AG04449 (cell line): Measurements from ENCODE around the gene AFAP1.
A peak's percentile ranks its signal among the peaks of the same experiment; 100 is the strongest.

Experiments
- CTCF ChIA-PET: fragments of 350-600 bp; formaldehyde crosslinking; extraction: SDS; loops from one replicate; lab custom pipeline; 2021; ENCODE audit warnings: antibody characterized with exemption; lab: Yijun Ruan, JAX
- POLR2A ChIA-PET: fragments of 400-600, 350-600 bp; formaldehyde crosslinking; extraction: SDS; loops from one replicate; lab custom pipeline; 2020; ENCODE audit warnings: antibody characterized with exemption, inconsistent platforms; lab: Yijun Ruan, JAX
- DNase-seq: peaks from one replicate; pipeline ENCODE4 v3.0.0-alpha.2; 2010; ENCODE audit warnings: low read depth, low spot score
- H3K4me3 ChIP-seq: 2 replicates; pipeline ENCODE4 v1.5.1; 2011; ENCODE audit warnings: low read depth, mild to moderate bottlenecking, control low read depth, low read length
- TF ChIP-seq, protein P1 (sequence below): IDR thresholded peaks from one replicate; pipeline ENCODE4 v1.5.1; 2011; ENCODE audit warnings: mild to moderate bottlenecking, moderate library complexity, low read length, control low read depth, inconsistent platforms; ENCODE audit not compliant: insufficient read depth; ENCODE audit errors: missing control alignments

The AFAP1 gene

DNA sequence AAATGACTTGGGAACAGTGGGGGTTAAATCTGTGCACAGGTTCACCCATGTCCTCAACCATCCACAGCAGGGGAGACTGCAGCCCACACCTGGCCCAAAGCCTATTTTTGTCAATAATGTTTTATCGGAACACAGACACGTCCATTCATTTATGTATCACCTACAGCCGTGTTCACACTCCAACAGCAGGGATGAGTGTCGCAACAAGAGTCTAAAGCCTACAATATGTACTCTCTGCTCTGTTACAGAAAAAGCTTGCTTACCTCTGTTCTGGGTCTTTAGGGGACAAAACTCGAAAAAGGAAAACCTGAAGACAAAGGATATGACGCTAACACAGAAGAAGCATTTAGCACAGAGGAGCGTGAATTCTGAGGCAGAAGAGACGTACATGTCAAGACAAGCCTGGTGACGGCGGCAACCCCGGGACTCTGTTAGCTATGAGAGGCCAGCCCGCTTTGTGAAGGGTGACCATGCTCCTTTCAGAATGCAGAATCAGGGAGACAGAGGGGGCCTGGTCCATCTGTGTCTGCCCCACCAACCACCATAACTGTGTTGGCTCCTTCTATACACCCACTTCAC is 45.5 kb downstream of the AFAP1 start:
- CTCF ChIA-PET: interaction anchor here (1.7 kb wide), 1 partner anchor 18 kb away, joined by 6 read pairs; no protein-coding TSS in a partner anchor
- TF ChIP-seq, protein P1, sequence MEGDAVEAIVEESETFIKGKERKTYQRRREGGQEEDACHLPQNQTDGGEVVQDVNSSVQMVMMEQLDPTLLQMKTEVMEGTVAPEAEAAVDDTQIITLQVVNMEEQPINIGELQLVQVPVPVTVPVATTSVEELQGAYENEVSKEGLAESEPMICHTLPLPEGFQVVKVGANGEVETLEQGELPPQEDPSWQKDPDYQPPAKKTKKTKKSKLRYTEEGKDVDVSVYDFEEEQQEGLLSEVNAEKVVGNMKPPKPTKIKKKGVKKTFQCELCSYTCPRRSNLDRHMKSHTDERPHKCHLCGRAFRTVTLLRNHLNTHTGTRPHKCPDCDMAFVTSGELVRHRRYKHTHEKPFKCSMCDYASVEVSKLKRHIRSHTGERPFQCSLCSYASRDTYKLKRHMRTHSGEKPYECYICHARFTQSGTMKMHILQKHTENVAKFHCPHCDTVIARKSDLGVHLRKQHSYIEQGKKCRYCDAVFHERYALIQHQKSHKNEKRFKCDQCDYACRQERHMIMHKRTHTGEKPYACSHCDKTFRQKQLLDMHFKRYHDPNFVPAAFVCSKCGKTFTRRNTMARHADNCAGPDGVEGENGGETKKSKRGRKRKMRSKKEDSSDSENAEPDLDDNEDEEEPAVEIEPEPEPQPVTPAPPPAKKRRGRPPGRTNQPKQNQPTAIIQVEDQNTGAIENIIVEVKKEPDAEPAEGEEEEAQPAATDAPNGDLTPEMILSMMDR: no peak
- POLR2A ChIA-PET: interaction anchor here (1.5 kb wide), 1 partner anchor 46 kb away, joined by 3 read pairs; the partner anchor contains the start of gene AFAP1
- DNase-seq: no peak
- no peak overlapping the region for H3K4me3 ChIP-seq

DNA sequence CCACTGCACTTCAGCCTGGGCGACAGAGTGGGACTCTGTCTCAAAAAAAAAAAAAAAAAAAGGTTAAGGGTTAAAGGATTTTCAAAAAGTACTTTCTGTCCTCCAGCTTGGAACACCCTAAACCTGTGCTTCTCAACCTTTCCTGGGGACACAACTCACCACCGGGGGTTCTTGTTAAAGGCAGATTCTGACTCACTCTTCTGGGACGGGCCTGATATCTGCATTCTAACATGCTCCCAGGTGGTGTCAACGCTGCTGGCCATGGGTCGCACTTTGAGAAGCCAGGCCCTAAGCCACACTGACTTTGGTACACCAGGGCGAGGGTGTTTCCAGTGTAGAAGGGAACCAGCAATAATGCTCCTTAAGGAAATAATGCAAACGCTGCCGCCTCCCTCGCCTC is 46.1 kb downstream of the AFAP1 start:
- POLR2A ChIA-PET: no interaction called here
- TF ChIP-seq, protein P1: no peak
- CTCF ChIA-PET: no interaction called here
- no peak for DNase-seq
- no peak overlapping the region for H3K4me3 ChIP-seq

DNA sequence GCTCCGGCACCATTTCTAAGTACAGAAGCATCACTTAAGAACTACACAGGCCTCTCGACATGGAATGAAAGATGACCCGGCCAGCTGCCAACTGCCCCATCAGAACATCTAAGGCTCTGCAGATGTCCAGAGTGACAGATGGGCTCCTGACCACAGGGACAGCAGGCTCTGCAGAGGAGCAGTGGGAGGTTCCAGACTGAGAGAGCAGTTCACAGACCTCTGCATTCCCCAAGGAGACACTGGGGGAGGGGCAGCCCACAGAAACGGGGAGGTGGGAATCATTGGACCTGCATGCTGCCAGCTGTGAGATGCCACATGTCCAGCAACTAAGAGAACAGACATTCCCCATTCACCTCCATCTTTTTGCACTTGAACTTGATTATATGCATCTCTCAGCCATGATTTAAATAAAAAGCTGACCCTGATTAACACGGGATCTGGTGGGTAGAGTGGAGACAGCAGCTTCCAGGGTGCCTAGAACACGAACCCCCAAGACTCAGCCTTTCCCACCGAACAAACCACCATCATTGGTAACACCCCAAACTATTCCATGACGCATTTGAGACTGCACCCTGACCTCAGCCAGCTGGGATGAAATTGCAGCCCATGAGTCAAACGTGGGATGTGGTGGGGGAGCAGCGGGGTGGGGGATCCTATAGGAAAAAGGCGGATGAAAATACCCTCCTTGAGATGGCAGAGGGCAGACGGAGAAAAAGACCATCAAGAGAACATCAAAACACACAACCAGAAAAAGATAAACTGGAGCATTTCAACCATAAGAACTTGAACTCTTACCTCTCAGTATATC is 47.2 kb downstream of the AFAP1 start:
- TF ChIP-seq, protein P1: no peak
- peak overlapping the region; percentile 4; the same call in 1 of the 2 replicates for H3K4me3 ChIP-seq
- peak; percentile 80 for DNase-seq
- POLR2A ChIA-PET: interaction anchor here (1.2 to 1.5 kb wide), 2 partner anchors 12 to 47 kb away, joined by 3 read pairs; partner anchors contain the start of gene AFAP1
- CTCF ChIA-PET: interaction anchor here (0.9 to 2.0 kb wide), 3 partner anchors 12 to 88 kb away, joined by 3 to 5 read pairs (median 3); no protein-coding TSS in a partner anchor

DNA sequence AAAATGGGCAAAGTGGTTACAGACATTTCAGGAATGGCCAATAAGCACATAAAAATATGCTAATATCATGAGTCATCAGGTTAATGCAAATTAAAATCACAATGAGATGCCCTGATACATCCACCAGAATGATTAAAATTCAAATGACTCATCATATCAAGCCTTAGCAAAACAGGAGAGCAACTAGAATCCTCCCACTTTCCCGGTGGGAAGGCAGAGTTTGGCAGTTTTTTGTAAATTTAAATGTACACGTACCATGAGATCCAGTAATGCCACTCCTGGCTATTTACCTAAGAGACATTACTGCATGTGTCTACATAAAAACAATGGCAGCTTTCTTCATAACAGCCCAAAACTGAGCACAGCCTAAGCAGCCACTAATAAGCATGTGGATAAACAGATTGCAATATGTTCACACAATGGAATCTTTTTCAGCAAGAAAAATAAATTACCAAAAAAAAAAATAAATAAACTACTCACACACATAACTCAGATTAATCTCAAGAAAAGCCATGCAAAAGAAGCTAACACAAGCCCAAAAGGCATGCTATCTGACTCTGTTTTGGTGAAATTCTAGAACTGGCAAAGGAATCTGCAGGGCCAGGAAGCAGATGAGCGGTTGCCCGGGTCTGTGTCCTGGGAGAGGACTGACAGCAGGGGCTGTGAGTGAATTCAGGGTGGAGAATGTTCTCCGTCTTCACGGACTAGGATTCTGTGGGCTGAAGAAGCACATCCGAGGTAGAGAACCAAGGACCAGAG is 48.8 kb downstream of the AFAP1 start:
- ChIA-PET CTCF (interaction anchor here (1.0 to 2.0 kb wide), 3 partner anchors 17 to 86 kb away, joined by 3 to 5 read pairs (median 3); no protein-coding TSS in a partner anchor), POLR2A (interaction anchor here (1.5 kb wide), 1 partner anchor 49 kb away, joined by 3 read pairs; the partner anchor contains the start of gene AFAP1)
- DNase-seq: peak; percentile 85
- TF ChIP-seq, protein P1: no peak
- no peak overlapping the region; the same call in 1 of the 2 replicates for H3K4me3 ChIP-seq

DNA sequence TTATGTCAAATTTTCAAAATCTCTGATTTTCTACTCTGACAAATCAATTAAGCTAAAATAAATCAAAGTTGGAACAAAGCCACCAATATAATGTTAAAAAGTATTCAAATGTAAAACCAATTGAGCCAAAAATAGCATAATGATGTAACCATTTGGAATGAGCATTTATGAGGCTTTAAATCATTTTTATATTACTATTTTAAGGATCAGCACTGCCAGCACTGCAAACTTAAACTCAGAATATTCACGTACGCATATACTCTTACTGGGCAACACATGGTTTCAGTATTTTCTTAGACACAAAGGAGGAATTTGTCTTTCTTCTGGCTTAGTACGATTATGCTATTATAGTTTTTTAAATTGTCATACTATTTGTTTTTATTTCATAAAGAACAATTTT is 52.2 kb downstream of the AFAP1 start:
- DNase-seq: no peak
- H3K4me3 ChIP-seq: no peak overlapping the region
- CTCF ChIA-PET: no interaction called here
- TF ChIP-seq, protein P1: no peak
- POLR2A ChIA-PET: no interaction called here
